C4-2B (cell line): ENCODE results near the gene SPTBN4.

Experiments
- H3K27ac ChIP-seq: fragments of 450-650 bp; 2 replicates; pipeline ENCODE4 v1.5.1; 2017
- CTCF ChIP-seq: fragments of 450-650 bp; conservative IDR thresholded peaks from 2 replicates; pipeline ENCODE4 v1.5.1; 2017; ENCODE audit warnings: mild to moderate bottlenecking
- ZFX ChIP-seq: fragments of 450-650 bp; IDR thresholded peaks from 2 replicates; pipeline ENCODE4 v1.6.1; 2017

Gene SPTBN4

GRCh38 chr19:40598121-40598917, 131.5 kb downstream of the SPTBN4 start:
- TF ChIP-seq ZFX, result no peak
- TF ChIP-seq CTCF, result peak; percentile 98
- no peak overlapping the region for H3K27ac ChIP-seq

- no peak overlapping the region for H3K27ac ChIP-seq
- TF ChIP-seq CTCF (peak; percentile 42), ZFX (no peak)
Observed at GRCh38 chr19:40598918-40599307, 132.1 kb downstream of the SPTBN4 start.

- TF ChIP-seq ZFX (no peak), CTCF (no peak)
- H3K27ac ChIP-seq, result no peak overlapping the region
Observed at GRCh38 chr19:40599331-40599901, 132.6 kb downstream of the SPTBN4 start.

GRCh38 chr19:40599902-40600569, 133.2 kb downstream of the SPTBN4 start:
- H3K27ac ChIP-seq, result no peak overlapping the region
- no peak for TF ChIP-seq CTCF
- no peak for TF ChIP-seq ZFX

GRCh38 chr19:40600570-40601133, 133.9 kb downstream of the SPTBN4 start:
- TF ChIP-seq ZFX, result no peak
- TF ChIP-seq CTCF, result no peak
- no peak overlapping the region for H3K27ac ChIP-seq

GRCh38 chr19:40601134-40601974, 134.6 kb downstream of the SPTBN4 start, which contains the start of gene LTBP4:
Gene LTBP4, plus strand, starts transcription at chr19:40601369. Its CDS starts 19 bp downstream, at chr19:40601388.
- TF ChIP-seq CTCF, result peak; percentile 34
- TF ChIP-seq ZFX, result no peak; the same call in 1 of the 2 replicates
- no peak within 1 kb of the TSS for H3K27ac ChIP-seq
